Neutrophil (primary cell): ENCODE results near the gene HMCN2.

Experiments used
- H3K27ac ChIP-seq: fragments of 200-600 bp; sonication (generic); 2 replicates; pipeline ENCODE4 v1.5.1; 2016; ENCODE audit warnings: mild to moderate bottlenecking, moderate library complexity
- H3K27me3 ChIP-seq: fragments of 200-600 bp; sonication (generic); 2 replicates; pipeline ENCODE4 v1.6.0; 2016; ENCODE audit warnings: mild to moderate bottlenecking
- H3K36me3 ChIP-seq: fragments of 200-600 bp; sonication (generic); 2 replicates; pipeline ENCODE4 v1.5.1; 2017
- H3K4me1 ChIP-seq, 2 experiments: fragments of 200-600 bp in 1 of 2; sonication (generic) in 1 of 2; 1 replicate in 1 of 2; 2 replicates in 1 of 2; pipeline versions ENCODE4 v1.5.1 to v1.6.1; 2013 to 2016; ENCODE audit warnings: low read depth in 1 of 2, low read length in 1 of 2, mild to moderate bottlenecking in 1 of 2, moderate library complexity in 1 of 2; ENCODE audit not compliant: control insufficient read depth in 1 of 2, insufficient read depth in 1 of 2
- H3K4me3 ChIP-seq, 2 experiments: fragments of 200-600 bp in 1 of 2; sonication (generic) in 1 of 2; 1 replicate in 1 of 2; 2 replicates in 1 of 2; pipeline ENCODE4 v1.5.1; 2013 to 2016; ENCODE audit warnings: low read depth in 1 of 2, low read length in 1 of 2, mild to moderate bottlenecking in 1 of 2, moderate library complexity in 1 of 2
- H3K9me3 ChIP-seq: fragments of 200-600 bp; sonication (generic); 2 replicates; pipeline ENCODE4 v1.5.1; 2016
- TF ChIP-seq, protein P1 (sequence below): fragments of 200-600 bp; sonication (generic); IDR thresholded peaks from 2 replicates; pipeline ENCODE4 v1.5.1; 2016; ENCODE audit warnings: antibody characterized with exemption

Gene HMCN2

GRCh38 chr9:130244548-130245165 lies 20.9 kb upstream of the HMCN2 start:
- TF ChIP-seq, protein P1, sequence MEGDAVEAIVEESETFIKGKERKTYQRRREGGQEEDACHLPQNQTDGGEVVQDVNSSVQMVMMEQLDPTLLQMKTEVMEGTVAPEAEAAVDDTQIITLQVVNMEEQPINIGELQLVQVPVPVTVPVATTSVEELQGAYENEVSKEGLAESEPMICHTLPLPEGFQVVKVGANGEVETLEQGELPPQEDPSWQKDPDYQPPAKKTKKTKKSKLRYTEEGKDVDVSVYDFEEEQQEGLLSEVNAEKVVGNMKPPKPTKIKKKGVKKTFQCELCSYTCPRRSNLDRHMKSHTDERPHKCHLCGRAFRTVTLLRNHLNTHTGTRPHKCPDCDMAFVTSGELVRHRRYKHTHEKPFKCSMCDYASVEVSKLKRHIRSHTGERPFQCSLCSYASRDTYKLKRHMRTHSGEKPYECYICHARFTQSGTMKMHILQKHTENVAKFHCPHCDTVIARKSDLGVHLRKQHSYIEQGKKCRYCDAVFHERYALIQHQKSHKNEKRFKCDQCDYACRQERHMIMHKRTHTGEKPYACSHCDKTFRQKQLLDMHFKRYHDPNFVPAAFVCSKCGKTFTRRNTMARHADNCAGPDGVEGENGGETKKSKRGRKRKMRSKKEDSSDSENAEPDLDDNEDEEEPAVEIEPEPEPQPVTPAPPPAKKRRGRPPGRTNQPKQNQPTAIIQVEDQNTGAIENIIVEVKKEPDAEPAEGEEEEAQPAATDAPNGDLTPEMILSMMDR: no peak
- no peak overlapping the region for H3K4me3 ChIP-seq
- H3K27ac ChIP-seq: no peak overlapping the region
- no peaks in the 10 kb centered on the region for H3K36me3 ChIP-seq
- no peaks in the 10 kb centered on the region for H3K9me3 ChIP-seq
- peaks cover 6% of the 10 kb centered on the region for H3K27me3 ChIP-seq
- H3K4me1 ChIP-seq: no peaks in the 10 kb centered on the region

DNA sequence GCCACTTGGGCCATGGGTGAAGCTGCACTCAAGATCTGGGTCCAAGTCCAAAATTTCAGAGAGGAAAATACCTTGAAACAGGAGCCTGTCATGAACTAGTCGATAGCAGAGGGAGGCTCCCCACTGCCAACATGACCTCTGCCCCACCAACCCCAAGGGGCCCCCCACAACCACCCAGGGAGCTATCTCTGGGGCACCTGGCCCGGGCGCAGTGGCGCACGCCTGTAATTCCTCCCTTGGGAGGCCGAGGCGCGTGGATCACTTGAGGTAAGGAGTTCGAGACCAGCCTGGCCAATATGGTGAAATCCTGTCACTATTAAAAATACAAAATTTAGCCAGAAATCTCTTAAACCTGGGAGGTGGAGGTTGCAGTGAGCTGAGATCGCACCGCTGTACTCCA lies 20.1 kb upstream of the HMCN2 start:
- Histone ChIP-seq H3K4me1 (no peaks in the 10 kb centered on the region), H3K9me3 (no peaks in the 10 kb centered on the region), H3K36me3 (no peaks in the 10 kb centered on the region), H3K27ac (no peak overlapping the region), H3K4me3 (no peak overlapping the region), H3K27me3 (peaks cover 14% of the 10 kb centered on the region)
- TF ChIP-seq, protein P1: no peak

DNA sequence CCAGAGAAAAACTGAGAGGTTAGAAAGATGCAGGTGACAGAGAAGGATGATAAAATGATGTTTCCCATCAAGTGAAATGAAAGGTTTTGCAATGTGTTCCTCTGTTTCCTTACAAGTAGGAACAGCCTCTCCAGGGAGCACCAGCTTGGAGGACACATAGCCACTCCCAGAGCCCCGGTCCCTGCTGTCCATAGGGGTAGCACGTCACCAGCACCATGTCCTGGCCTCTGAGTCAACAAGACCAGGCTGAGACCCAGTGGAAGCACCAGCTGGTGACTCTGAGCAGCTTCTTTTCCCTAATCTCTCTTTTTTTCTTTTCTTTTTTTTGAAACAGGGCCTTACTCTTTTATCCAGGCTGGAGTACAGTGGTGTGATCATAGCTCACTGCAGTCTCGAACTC lies 19.4 kb upstream of the HMCN2 start:
- Histone ChIP-seq H3K27ac (no peak overlapping the region), H3K36me3 (no peaks in the 10 kb centered on the region), H3K27me3 (peaks cover 20% of the 10 kb centered on the region), H3K9me3 (no peaks in the 10 kb centered on the region), H3K4me3 (no peak overlapping the region), H3K4me1 (no peaks in the 10 kb centered on the region)
- TF ChIP-seq, protein P1: no peak

GRCh38 chr9:130254747-130255630 lies 10.6 kb upstream of the HMCN2 start:
- H3K4me3 ChIP-seq: no peak overlapping the region
- peaks cover 56% of the 10 kb centered on the region for H3K27me3 ChIP-seq
- no peaks in the 10 kb centered on the region for H3K9me3 ChIP-seq
- no peaks in the 10 kb centered on the region for H3K36me3 ChIP-seq
- H3K4me1 ChIP-seq: no peaks in the 10 kb centered on the region
- TF ChIP-seq, protein P1: no peak
- no peak overlapping the region for H3K27ac ChIP-seq

GRCh38 chr9:130255631-130256134 lies 9.9 kb upstream of the HMCN2 start:
- TF ChIP-seq, protein P1: no peak
- H3K36me3 ChIP-seq: no peaks in the 10 kb centered on the region
- H3K4me3 ChIP-seq: no peak overlapping the region
- peaks cover 56% of the 10 kb centered on the region for H3K27me3 ChIP-seq
- no peaks in the 10 kb centered on the region for H3K9me3 ChIP-seq
- no peaks in the 10 kb centered on the region for H3K4me1 ChIP-seq
- no peak overlapping the region for H3K27ac ChIP-seq
